HG02943 (cell line): ENCODE results near the gene TAOK3.
"Not testable (repeated sequence)": the region's sequence is repeated elsewhere in the genome, so short reads cannot be mapped to it uniquely, and the experiment has no call there.

Experiments
- ATAC-seq: cut with Tn5 transposase; IDR thresholded peaks from one replicate; pipeline ENCODE4 v1.9.1; 2021; ENCODE audit warnings: mild to moderate bottlenecking, low read depth, moderate library complexity; ENCODE audit not compliant: unreplicated experiment

Gene TAOK3

DNA sequence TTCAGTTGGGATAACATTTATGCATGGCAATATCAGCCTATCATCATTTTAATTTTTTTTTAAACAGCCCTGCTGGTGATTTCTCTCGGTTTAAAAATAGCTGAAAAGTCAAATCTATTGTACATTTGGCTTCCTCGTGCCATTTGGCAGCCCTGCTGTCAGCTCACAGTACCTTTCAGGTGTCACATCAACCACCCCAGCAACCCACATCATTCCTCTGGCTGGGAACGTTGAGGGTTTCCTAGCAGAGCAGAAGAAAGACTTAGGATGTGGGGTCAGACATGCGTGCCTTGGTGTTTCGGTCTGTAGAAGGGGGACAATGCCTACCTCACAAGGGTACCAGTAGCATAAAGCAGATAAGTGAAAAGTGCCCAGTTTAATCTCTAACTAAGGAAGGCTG, 221.0 kb downstream of the TAOK3 start:
- no peak for ATAC-seq

DNA sequence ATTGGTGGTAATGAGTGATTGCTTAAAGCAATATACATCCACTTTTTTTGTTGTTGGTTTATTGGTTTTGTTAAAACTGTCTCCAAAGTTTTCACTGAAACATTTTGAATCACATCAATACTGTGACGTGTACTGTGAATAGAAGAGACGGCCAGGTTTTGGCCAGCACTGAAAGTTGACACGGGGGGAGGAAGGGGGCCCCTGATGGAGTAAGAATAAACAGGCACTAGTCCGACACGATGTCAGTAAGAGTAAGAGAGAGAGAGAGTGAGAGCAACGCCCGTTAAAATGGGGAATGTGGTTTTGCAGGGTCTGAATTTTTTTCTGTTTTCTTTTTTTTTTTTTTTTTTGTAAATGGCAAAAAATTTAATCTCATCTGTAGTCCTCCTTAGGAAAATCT, 222.1 kb downstream of the TAOK3 start:
- no peak for ATAC-seq

- no peak for ATAC-seq
Measured at GRCh38 chr12:118148287-118148686, 224.4 kb downstream of the TAOK3 start.

DNA sequence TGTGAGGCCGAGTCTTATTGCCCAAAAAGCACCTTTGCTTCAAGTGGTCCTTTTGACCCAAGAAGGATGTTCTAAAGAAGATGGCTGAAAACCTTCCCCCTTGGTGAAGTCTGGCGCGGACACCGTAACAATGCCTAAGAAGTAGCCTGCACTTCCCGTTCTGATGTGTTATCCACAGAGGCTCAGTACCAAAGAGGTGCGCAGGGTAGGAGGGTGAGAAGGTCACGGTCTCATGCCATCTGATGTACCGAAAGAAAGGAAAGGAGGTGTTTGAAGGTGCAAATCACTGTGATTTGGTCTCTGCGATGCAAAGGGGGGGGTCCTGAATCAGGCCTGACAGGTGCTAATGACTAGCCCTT, 226.9 kb downstream of the TAOK3 start:
- ATAC-seq, result no peak

DNA sequence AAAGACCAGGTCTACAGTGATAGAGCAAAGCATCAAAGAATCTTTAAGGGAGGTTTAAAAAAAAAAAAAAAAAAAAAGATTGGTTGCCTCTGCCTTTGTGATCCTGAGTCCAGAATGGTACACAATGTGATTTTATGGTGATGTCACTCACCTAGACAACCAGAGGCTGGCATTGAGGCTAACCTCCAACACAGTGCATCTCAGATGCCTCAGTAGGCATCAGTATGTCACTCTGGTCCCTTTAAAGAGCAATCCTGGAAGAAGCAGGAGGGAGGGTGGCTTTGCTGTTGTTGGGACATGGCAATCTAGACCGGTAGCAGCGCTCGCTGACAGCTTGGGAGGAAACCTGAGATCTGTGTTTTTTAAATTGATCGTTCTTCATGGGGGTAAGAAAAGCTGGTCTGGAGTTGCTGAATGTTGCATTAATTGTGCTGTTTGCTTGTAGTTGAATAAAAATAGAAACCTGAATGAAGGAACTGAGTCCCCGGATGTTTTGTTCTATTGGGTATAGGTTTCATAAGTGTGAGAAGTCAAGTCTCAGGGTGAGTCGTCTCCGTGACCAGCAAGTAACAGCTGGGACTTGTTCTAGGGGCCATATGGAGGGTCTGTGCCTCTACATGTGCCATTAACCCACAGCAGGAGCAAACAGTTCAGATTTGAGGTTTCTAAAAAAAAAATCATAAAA, 227.5 kb downstream of the TAOK3 start:
- ATAC-seq, result no peak

DNA sequence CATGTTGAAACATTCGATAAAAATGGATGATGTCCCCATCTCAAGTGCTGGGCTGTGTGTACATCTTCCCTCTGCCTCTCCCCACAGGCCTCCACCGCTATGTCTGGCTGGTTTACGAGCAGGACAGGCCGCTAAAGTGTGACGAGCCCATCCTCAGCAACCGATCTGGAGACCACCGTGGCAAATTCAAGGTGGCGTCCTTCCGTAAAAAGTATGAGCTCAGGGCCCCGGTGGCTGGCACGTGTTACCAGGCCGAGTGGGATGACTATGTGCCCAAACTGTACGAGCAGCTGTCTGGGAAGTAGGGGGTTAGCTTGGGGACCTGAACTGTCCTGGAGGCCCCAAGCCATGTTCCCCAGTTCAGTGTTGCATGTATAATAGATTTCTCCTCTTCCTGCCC, 228.2 kb downstream of the TAOK3 start:
- ATAC-seq, result no peak

DNA sequence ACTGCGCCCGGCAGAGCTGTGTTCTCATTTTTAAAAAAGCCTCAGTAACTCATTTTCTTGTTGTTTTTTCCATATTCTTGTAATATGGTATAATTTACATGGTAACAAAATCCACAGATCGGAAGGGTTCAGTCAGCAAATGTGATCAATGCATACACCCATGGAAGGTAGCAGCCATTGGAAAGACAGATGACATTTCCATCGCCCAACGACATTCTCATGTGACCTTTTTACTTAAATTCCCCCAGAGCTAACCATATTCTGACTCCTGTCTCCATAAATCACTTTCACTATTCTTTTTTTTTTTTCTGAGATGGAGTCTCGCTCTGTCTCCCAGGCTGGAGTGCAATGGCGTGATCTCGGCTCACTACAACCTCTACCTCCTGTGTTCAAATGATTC, 231.9 kb downstream of the TAOK3 start:
- ATAC-seq, result no peak

DNA sequence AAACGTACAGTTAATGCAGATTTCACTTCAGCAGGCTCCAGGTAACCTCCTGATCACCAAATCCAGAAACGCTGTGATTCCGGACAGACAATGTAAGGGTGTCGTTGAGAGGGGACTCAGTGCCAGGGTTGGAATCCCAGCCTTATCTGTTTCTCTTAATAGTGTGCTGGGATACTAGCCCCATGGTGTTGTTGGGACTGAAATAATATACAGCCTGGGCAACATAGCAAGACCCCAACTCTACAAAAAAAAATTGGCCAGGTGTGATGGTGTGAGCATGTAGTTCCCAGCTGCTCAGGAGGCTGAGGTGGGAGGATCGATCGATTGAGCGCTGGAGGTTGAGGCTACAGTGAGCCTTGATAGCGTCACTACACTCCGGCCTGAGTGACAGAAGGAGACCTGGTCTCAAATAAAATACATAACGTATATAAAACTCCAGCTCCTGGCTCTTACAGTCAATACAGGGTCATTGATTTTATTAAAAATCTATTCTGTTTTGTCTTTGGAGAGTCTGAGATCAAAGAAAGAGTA, 235.5 kb downstream of the TAOK3 start:
- no peak for ATAC-seq

DNA sequence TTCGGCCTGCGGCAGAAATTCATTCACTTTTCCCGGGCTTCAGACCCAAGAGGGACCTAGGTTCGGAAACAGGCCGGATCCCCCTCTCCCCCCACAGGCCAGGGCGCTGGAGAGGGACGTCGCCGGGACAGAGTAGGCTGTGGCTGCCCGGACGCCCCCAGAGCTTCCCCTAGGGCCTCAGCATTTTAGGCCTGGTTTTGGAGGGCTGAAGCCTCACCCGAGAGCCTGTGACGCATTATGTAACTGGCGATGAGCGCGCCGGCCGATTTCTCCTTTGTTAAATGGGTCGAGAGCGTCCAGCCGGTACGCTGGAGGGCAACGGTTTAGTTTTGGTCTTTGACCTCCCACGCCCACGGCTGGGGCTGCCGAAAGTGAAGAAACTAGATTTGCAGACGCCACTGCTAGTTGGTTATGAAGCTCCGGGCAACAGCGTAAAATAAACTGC, 236.1 kb downstream of the TAOK3 start:
- peak; percentile 35 for ATAC-seq

GRCh38 chr12:118135788-118136558, 236.7 kb downstream of the TAOK3 start, which contains the start of gene PEBP1:
PEBP1 (plus strand) TSS chr12:118136124; CDS start chr12:118136210, 86 bp downstream.
- peak; percentile 93 for ATAC-seq

GRCh38 chr12:118129436-118129835, 243.3 kb downstream of the TAOK3 start:
- not testable (repeated sequence) for ATAC-seq

GRCh38 chr12:118127867-118128266, 244.8 kb downstream of the TAOK3 start:
- ATAC-seq, result no peak

DNA sequence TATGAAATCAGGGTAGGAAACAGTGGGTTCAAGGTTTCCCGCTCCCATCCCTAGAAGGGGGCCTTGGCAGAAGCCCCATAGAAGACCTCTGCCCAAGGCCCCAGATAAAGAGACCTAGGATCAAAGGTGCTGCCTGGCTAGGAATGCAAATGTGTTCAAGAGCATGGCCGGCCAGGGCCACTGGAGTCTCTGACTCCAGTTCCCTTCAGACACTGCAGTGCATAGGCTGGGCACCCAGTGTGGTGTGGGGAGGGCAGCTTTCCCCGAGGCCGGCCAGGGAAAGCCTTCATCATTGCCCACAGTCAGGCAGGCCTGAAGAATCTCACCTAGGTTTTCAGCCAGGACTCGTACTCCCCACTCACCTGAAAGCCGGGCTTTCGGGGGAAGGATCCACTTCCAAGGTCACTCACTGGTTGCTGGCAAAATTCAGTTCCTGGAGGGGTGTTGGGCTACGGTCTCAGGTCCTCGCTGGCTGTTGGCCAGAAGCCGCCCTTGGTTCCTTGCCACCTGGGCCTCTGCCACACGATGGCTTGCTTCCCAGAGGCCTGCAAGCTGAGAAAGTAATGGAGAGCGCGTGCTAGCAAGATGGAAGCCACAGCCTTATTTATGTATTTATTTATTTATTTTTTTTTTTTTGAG, 246.5 kb downstream of the TAOK3 start:
- ATAC-seq, result no peak

GRCh38 chr12:118125743-118126118, 247.0 kb downstream of the TAOK3 start:
- no peak for ATAC-seq

GRCh38 chr12:118124333-118124874, 248.3 kb downstream of the TAOK3 start:
- no peak for ATAC-seq

GRCh38 chr12:118122264-118122663, 250.4 kb downstream of the TAOK3 start:
- no peak for ATAC-seq

DNA sequence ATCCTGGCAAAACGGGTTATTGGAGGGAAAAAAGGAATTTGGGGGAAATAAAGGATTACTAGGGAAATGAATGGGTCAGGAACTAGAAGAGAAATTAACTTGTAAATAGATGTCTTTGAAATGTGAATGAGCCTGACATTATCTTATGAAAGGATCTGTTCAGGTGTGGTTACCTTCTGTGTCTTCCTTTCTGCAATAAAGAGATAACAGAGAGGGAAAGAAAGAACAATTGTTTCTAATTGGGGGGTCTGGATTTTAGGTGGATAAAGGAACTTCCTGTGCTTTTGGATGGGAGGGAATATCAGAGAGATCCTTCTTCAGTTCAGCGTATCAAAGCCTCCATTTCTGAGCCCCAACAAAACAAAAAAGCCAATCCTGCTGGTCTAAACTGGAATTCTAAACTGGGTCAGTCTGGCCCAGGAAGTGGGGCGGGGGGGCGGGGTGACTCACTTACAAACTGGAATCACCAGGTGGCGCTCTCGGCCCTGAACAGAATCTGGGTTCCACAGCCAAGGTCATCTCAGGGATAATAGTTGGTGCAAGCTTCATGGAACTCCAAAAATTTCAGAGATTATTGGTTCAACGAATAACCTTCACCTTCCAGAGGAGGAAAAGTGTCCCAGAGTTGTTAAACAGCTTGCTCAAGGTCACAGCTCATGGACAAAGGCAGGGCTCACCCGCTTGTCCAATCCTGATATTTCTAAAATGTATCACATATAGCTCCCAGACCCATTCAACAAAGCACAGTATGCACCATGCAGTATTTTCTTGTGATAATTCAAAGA, 251.9 kb downstream of the TAOK3 start:
- no peak for ATAC-seq

DNA sequence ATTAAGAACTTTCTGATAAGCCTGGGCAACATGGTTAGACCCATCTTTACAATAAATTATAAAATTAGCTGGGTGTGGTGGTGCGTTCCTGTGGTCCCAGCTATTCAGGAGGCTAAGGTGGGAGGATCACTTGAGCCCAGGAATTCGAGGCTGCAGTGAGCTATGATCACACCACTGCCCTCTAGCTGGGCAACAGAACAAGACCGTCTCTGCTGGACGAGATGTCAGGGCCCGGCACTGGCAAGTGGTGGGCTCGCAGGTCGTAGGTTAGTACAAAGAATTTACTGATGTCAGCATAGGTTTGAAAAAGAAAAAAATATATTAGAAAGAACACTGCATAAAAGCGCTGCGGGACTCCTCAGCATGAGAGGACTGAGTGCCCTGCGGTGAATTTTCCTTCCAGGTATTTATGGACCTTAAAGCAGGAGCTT, 253.2 kb downstream of the TAOK3 start:
- no peak for ATAC-seq

- ATAC-seq, result no peak
Measured at GRCh38 chr12:118109088-118109487, 263.6 kb downstream of the TAOK3 start.

DNA sequence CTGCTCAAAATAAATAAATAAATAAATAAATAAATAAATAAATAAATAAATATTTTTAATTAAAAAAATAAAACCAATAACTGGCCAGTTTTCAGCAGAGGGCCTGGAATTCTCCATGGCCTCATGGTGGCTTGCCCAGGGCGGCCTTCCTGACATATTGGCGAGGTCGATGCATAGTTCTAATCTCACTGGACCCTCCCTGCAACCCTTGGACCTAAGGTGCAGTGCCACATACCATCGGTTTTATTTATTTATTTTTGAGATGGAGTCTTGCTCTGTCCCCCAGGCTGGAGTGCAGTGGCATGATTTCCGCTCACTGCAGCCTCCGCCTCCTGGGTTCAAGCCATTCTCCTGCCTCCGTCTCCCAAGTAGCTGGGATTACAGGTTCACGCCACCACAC, 265.0 kb downstream of the TAOK3 start:
- ATAC-seq, result no peak
